DMS114 treated with DMSO at 0.1 percent for 48 hours (cell line): ENCODE results near the gene KCNT2.
"Not testable (repeated sequence)": the region's sequence is repeated elsewhere in the genome, so short reads cannot be mapped to it uniquely, and the experiment has no call there.

Experiments
- DNase-seq: peaks from one replicate; lab custom pipeline; 2025; ENCODE audit not compliant: unreplicated experiment; lab: John Stamatoyannopoulos, UW

Gene KCNT2

GRCh38 chr1:196593955-196594354 is 14.3 kb downstream of the KCNT2 start:
- DNase-seq: no peak

GRCh38 chr1:196590959-196591358 is 17.3 kb downstream of the KCNT2 start:
- no peak for DNase-seq

- no peak for DNase-seq
These were observed 18.1 kb downstream of the KCNT2 start for GRCh38 chr1:196590012-196590708.

GRCh38 chr1:196584696-196585095 is 23.5 kb downstream of the KCNT2 start:
- no peak for DNase-seq

GRCh38 chr1:196577386-196577785 is 30.9 kb downstream of the KCNT2 start:
- no peak for DNase-seq

- no peak for DNase-seq
These were observed 35.0 kb downstream of the KCNT2 start for GRCh38 chr1:196573226-196573625.

GRCh38 chr1:196567238-196567637 is 41.0 kb downstream of the KCNT2 start:
- DNase-seq: no peak

GRCh38 chr1:196563768-196564167 is 44.5 kb downstream of the KCNT2 start:
- DNase-seq: no peak

GRCh38 chr1:196559314-196559713 is 48.9 kb downstream of the KCNT2 start:
- no peak for DNase-seq

GRCh38 chr1:196558411-196558810 is 49.8 kb downstream of the KCNT2 start:
- DNase-seq: no peak

- no peak for DNase-seq
These were observed 50.4 kb downstream of the KCNT2 start for GRCh38 chr1:196557797-196558196.

GRCh38 chr1:196550731-196551130 is 57.5 kb downstream of the KCNT2 start:
- DNase-seq: no peak

GRCh38 chr1:196546272-196547111 is 61.7 kb downstream of the KCNT2 start:
- no peak for DNase-seq

- DNase-seq: no peak
These were observed 63.0 kb downstream of the KCNT2 start for GRCh38 chr1:196545222-196545621.

- no peak for DNase-seq
These were observed 63.6 kb downstream of the KCNT2 start for GRCh38 chr1:196544617-196545016.

GRCh38 chr1:196543833-196544232 is 64.4 kb downstream of the KCNT2 start:
- DNase-seq: no peak

- no peak for DNase-seq
These were observed 69.8 kb downstream of the KCNT2 start for GRCh38 chr1:196538473-196538872.

- no peak for DNase-seq
These were observed 72.5 kb downstream of the KCNT2 start for GRCh38 chr1:196535727-196536126.

- DNase-seq: no peak
These were observed 76.3 kb downstream of the KCNT2 start for GRCh38 chr1:196531737-196532524.

GRCh38 chr1:196527919-196528318 is 80.3 kb downstream of the KCNT2 start:
- no peak for DNase-seq

GRCh38 chr1:196522574-196523345 is 85.5 kb downstream of the KCNT2 start:
- not testable (repeated sequence) for DNase-seq
